HFFc6 (cell line): ENCODE results near the gene RASA3. TPM values are rescaled to one million over a fixed set of nuclear protein-coding genes. Genes with fewer than 3 reads are reported as not detected.

ENCODE experiments used
- DNase-seq: peaks from one replicate; pipeline ENCODE4 v3.0.0-alpha.2; 2018
- H3K27ac Mint-ChIP-seq: 2 replicates; pipeline ENCODE4 v1.8.0; 2020; ENCODE audit warnings: mild to moderate bottlenecking, mixed read lengths
- H3K27me3 Mint-ChIP-seq: 2 replicates; pipeline ENCODE4 v1.8.0; 2021; ENCODE audit warnings: mild to moderate bottlenecking, moderate library complexity, mixed read lengths; ENCODE audit not compliant: insufficient read depth
- H3K36me3 Mint-ChIP-seq: 2 replicates; pipeline ENCODE4 v1.8.0; 2021; ENCODE audit warnings: low read depth, mixed read lengths
- H3K4me1 Mint-ChIP-seq: 2 replicates; pipeline ENCODE4 v1.8.0; 2020; ENCODE audit warnings: low read depth, mixed read lengths
- H3K4me3 Mint-ChIP-seq: 2 replicates; pipeline ENCODE4 v1.8.0; 2020; ENCODE audit warnings: mild to moderate bottlenecking, moderate library complexity, mixed read lengths
- H3K9me3 Mint-ChIP-seq: 2 replicates; pipeline ENCODE4 v1.8.0; 2020; ENCODE audit warnings: mild to moderate bottlenecking, mixed read lengths
- CTCF ChIP-seq: fragments of 200-600 bp; sonication (generic); IDR thresholded peaks from 2 replicates; pipeline ENCODE4 v1.5.0; 2021; ENCODE audit warnings: antibody characterized with exemption, mild to moderate bottlenecking
- total RNA-seq, 6 experiments: library from RNA; stranded (reverse); fragmentation: NEBNext Ultra II Directional; extraction: Animal tissue kit (Norgen Biotek cat#: 25700); gene quantifications; 2 replicates in 1 of 6; 3 replicates in 5 of 6; pipeline ENCODE4 v1.2.3, GENCODE V29; 2021

The RASA3 gene
- total RNA-seq, 6 experiments from 2014 or later = 31.6 to 37.6 (median 33.1) TPM

- Mint-ChIP-seq H3K27me3 (peaks cover 18% of the 10 kb centered on the region), H3K9me3 (peaks cover 5% of the 10 kb centered on the region), H3K4me1 (peaks cover 61% of the 10 kb centered on the region), H3K27ac (peak overlapping the region; percentile 94), H3K4me3 (peak overlapping the region; percentile 85), H3K36me3 (peaks cover 28% of the 10 kb centered on the region)
- no peak for TF ChIP-seq CTCF
- peak; percentile 35 for DNase-seq
Observed at GRCh38 chr13:114068656-114069318, 63.6 kb downstream of the RASA3 start.

DNA sequence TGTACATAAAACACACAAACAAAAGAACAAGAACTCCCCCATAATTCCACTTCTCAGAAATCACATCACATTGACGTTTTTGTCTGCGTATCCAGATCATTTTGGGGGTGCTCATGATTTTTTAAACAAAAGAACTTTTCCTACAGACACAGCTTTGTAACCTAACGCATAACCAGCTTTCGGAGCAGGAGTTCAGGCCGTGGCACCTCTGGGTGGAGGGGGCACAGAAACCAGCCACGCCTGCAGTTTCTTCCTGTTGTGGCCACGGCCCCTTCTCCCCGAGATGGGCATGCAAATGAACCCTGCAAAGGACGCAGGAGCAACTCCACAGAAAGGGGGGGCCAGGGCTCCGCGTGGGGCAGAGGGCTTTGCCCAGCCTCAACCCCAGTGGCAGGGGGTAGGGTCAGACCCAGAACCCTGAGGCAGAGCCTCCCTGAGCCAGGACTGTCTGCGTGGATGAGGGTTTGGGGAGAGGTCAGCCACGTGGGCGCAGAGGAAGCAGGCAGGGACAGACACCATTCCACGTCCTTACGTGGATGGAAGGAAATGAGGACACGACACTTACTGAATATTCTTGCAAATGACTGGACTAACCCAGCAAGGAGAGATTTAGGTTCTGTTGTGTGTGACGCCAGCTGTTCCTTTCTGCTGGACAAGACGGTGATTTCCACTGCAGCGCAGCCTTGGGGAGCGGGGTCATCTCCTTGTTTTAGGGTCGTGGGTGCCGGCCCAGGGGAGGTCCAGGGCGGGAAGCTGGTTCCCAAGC lies 64.4 kb downstream of the RASA3 start:
- peak overlapping the region; percentile 94 for H3K27ac Mint-ChIP-seq
- H3K27me3 Mint-ChIP-seq = peaks cover 20% of the 10 kb centered on the region
- peaks cover 67% of the 10 kb centered on the region for H3K4me1 Mint-ChIP-seq
- DNase-seq = no peak
- TF ChIP-seq CTCF = no peak
- H3K36me3 Mint-ChIP-seq = peaks cover 24% of the 10 kb centered on the region
- H3K9me3 Mint-ChIP-seq = peaks cover 5% of the 10 kb centered on the region
- H3K4me3 Mint-ChIP-seq = peak overlapping the region; percentile 85

GRCh38 chr13:114067381-114067885 lies 65.0 kb downstream of the RASA3 start:
- peaks cover 71% of the 10 kb centered on the region for H3K4me1 Mint-ChIP-seq

GRCh38 chr13:114066956-114067355 lies 65.5 kb downstream of the RASA3 start:
- H3K4me1 Mint-ChIP-seq = peaks cover 71% of the 10 kb centered on the region
- H3K27ac Mint-ChIP-seq = peak overlapping the region; percentile 94

More at GRCh38 chr13:114067381-114067885, 65.0 kb downstream of the RASA3 start:
- no peak for TF ChIP-seq CTCF
- H3K4me3 Mint-ChIP-seq = peak overlapping the region; percentile 85
- H3K27ac Mint-ChIP-seq = peak overlapping the region; percentile 94
- DNase-seq = peak; percentile 65
- H3K9me3 Mint-ChIP-seq = peaks cover 5% of the 10 kb centered on the region
- peaks cover 20% of the 10 kb centered on the region for H3K27me3 Mint-ChIP-seq
- peaks cover 17% of the 10 kb centered on the region for H3K36me3 Mint-ChIP-seq

More at GRCh38 chr13:114066956-114067355, 65.5 kb downstream of the RASA3 start:
- H3K9me3 Mint-ChIP-seq = peaks cover 5% of the 10 kb centered on the region
- H3K4me3 Mint-ChIP-seq = peak overlapping the region; percentile 85
- H3K36me3 Mint-ChIP-seq = peaks cover 13% of the 10 kb centered on the region
- peaks cover 20% of the 10 kb centered on the region for H3K27me3 Mint-ChIP-seq
- no peak for DNase-seq
- no peak for TF ChIP-seq CTCF
